HG02798 (cell line): ENCODE results near the gene ATP6V1G2.
"Not testable (repeated sequence)": the region's sequence is repeated elsewhere in the genome, so short reads cannot be mapped to it uniquely, and the experiment has no call there.

Experiments used
- ATAC-seq: cut with Tn5 transposase; IDR thresholded peaks from one replicate; pipeline ENCODE4 v1.9.1; 2021; ENCODE audit warnings: mild to moderate bottlenecking; ENCODE audit not compliant: unreplicated experiment, poor library complexity

ATP6V1G2 gene

DNA sequence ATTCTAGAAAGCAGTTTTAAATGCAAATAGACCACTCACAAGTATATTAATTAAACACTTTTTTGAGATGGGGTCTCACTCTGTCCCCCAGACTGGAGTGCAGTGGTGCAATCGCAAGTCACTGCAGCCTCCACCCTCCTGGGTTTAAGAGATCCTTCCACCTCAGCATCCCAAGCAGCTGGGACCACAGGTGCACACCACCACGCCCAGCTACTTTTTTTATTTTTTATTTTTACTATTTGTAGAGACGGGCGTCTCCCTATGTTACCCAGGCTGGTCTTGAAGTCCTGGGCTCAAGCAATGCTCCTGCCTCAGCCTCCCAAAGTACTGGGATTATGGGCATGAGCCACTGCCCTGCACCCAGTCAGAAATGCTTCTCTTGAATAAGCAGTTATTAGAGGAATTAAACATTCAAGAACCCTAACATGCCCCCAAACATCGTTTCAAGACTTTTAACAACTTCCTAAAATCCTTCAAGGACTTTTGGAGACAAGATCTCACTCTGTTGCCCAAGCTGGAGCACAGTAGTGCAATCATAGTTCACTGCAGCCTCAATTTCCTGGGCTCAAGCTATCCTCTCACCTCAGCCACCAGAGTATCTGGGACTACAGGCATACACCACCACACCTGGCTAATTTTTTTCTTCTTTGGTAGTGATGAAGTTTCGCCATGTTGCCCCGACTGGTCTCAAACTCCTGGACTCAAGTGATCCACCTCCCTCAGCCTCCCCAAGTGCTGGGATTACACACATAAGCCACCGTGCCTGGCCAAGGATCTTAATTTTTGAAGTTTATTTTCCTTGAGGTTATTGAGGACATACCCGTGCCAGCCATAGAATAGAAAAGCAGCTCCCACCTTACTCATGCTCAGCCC lies 14.4 kb downstream of the ATP6V1G2 start:
- no peak for ATAC-seq

DNA sequence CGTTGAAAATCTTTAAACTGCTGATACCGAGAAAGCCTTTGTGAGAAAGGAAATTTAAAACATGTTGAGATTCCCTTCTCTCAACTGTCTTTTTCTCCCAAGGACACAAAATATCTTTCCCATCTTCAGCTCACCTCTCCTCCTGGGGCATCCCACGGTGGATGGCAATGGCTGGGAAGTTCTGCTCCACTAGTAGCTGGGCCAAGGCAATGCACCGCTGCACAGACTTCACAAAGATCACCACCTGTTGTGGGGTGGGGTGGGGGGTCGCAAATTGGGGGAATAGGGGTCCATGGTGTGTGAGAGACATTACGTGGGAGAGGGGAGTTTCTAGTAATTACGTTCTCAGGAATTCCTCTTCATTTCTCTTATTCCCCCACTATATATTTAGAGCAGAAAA lies 15.2 kb downstream of the ATP6V1G2 start:
- no peak for ATAC-seq

DNA sequence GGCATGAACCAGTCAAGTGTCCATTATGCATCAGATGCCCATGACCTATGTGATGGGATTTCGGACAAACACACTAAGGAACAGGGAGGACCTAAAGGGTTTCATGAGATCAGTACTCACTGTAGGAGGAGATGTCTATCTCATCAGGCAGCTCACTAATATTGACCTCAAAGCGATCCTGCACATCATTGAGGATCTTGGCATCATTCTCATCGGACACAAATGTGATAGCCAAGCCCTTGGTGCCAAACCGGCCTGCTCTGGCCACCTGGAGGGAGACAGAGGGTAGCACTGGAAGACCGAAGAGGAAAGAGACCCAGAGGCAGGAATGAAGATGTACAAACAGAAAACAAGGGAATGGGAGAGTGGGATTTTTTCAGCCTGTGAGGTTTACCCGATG lies 15.7 kb downstream of the ATP6V1G2 start:
- no peak for ATAC-seq

DNA sequence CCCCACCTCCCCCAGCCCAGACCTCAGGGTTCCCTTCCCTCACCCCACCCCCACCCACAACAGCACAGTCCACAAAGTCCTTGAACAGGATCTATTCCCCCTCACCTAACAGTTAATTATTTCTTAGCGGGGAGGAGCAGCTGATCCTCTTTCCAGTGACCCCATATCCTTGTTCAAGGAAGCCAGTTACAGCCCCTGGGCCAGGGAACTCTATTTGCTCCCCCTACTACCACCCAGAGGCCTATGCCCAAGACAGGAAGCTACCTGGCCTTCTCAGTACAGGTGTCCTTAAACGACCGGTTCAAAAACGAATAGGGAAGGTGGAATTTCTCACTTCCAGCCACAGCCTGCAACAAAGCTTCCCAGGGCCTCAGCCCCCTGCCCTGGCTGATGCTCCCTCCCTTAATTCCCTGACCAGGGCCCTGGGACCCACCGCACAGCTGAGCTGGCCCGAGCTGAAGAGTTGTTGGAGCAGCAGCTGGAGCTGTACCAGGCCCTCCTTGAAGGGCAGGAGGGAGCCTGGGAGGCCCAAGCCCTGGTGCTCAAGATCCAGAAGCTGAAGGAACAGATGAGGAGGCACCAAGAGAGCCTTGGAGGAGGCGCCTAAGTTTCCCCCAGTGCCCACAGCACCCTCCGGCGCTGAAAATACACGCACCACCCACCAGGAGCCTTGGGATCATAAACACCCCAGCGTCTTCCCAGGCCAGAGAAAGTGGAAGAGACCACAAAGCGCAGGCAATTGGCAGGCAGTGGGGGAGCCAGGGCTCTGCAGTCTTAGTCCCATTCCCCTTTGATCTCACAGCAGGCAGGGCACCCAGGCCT lies 16.9 kb downstream of the ATP6V1G2 start:
- ATAC-seq, result no peak

DNA sequence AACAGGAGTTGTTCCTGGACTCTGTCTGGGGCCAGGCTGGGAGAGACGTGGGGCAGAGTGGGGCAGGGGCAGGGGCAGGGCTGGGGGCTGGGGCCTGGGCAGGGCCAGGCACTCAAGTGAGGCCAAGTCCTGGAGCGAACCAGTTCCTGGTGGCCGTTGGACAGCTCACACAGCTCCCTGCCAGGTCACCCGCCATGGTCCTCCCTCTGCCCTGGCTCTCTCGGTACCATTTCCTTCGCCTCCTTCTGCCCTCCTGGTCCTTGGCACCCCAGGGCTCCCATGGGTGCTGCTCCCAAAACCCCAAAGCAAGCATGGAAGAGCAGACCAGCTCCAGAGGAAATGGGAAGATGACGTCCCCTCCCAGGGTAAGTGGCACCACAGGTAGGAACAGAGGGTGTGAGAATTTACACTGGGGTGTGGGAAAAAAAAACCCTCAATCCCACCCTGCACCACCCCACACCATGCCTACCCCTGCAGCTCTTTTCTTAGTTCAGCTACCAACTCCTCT lies 17.5 kb downstream of the ATP6V1G2 start, which contains the start of gene MCCD1:
MCCD1 (plus strand) TSS at position 142 of the 508 bp plus-strand sequence; CDS start at position 195, 53 bp downstream.
- ATAC-seq, result no peak

DNA sequence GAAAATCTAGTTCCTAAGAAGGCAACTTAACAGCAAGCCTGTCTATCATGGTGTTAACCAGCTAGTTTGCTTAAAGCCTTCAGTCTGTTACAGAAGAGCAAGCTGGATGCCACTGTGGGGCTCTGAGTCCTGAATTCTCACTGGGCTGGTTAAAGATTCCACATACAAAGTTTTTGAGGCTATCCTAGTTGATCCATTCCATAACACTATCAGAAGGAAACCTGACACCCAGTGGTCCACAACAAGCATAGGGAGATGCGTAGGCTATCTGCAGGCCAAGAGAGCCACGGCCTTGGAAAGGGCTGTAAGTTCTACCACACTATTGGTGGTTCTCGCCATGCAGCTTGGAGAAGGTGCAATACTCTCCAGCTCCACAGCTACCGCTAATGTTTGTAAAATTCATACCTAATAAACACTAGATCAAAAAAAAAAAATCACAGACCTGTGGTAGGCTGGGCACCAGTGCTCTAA lies 18.1 kb downstream of the ATP6V1G2 start:
- ATAC-seq, result no peak

DNA sequence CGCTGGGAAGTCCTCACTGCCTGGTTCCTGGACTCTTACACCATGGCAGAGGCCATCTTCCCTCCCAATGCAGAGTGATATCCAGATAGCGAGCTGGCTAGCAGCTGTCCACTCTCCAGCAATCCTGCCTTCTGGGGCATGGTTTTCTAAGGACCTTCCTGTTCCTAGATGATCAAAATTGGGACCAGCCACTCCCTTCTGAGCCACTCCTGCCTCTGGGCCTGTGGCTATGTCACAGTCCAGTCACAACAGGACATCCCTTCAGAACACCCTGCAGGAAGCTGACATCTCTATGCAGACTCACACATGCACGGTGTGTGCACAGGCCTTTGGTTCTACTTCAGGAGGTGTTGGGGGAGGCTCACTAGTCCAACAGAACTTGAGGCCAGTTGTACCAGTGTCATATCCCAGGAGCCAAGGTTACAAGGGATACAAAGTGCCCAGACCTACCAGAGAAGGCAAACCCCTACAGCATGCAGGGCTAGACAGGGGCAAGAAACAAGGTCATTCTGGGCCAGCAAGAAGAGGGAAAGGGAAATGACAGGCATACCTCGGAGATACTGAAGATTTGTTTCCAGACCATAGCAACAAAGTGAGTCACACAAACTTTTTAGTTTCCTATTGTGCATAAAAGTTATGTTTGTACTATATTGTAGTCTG lies 20.3 kb downstream of the ATP6V1G2 start:
- ATAC-seq, result no peak

DNA sequence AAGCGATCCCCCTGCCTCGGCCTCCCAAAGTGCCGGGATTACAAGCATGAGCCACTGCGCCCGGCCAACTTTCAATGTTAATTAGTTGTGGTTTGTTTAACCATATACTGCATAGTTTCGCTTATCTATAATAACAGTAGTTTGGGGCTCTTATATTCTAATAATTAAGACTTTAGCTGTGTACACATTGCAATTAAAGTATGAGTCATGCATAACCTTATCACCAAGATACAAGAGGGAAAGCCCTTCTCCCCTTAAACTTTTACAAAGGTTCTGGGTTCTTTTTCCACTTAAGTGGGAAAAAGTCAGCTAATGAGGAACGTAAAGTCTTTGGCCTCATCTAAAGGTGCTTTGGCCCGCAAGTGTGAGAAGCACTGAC lies 20.9 kb downstream of the ATP6V1G2 start:
- ATAC-seq, result no peak

DNA sequence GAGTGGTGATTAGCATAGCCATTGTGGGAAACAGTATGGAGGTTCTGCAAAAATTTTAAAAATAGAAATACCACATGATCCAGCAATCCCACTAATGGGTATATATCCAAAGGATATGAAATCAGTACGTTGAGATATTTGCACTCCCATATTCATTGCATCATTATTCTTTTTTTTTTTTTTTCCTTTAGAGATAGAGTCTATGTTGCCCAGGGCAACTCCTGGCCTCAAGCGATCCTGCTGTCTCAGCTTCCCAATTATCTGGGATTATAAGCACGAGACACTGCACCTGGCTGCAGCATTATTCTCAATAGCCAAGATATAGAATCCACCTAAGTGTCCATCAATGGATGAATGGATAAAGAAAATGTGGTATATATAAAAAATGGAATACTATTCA lies 24.6 kb downstream of the ATP6V1G2 start:
- no peak for ATAC-seq

DNA sequence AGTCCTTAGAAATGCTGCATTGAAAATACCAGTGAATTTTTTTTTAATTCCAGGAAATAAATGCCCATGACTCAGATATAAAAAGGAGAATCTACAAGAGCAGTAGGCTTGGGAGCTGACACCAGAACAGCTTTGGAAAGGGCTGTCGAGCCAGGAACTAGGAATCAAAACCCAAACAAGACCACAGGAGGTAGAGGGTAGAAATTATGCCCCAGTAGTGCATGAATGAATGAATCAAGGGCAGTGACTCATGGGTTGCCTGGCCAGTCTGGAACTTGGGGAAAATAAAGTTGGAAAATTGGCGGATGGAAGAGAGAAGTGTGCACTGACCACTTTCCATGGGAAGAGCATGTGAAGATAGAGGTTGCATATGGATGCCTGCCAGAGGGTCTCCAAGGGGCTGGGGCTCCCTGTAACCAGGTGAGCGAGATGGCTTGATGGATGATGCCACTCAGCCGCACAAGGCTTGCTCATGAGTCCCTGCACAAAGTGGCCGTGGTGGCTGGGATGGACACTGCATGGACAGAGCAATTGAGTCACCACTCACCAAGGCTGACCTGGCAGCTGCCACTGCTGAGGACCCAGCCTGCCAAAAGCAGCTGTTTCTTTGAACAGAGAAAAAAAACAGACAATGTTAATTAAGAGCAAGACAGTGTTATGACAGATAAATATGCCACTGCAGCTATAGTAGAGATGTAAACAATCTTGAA lies 32.8 kb downstream of the ATP6V1G2 start:
- no peak for ATAC-seq

DNA sequence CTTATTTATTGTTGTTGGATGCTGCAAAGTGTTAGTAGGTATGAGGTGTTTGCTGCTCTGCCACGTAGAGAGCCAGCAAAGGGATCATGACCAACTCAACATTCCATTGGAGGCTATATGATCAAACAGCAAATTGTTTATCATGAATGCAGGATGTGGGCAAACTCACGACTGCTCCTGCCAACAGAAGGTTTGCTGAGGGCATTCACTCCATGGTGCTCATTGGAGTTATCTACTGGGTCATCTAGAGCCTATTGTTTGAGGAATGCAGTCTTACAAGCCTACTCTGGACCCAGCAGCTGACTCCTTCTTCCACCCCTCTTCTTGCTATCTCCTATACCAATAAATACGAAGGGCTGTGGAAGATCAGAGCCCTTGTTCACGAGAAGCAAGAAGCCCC lies 36.4 kb downstream of the ATP6V1G2 start:
- ATAC-seq, result no peak

DNA sequence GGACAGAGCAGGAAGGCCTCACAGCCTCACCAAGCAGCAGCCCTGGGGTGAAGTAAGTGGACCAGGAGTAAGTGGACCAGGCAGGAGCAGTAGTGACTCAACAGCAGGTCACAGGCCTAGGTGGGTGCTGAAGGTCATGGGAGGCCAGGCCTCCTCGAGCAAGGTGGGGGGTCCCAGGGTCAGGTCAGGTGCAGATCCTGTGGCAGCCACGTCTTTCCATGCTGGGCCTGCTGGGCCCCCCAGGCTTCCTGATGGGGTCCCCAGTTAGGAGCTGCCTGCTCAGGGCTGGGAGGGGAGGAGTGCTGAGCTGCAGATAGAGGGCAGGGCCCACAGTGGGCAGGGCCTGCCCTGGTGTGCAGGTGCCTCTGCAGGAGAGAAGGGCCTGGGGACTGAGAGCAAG lies 37.4 kb downstream of the ATP6V1G2 start:
- not testable (repeated sequence) for ATAC-seq

DNA sequence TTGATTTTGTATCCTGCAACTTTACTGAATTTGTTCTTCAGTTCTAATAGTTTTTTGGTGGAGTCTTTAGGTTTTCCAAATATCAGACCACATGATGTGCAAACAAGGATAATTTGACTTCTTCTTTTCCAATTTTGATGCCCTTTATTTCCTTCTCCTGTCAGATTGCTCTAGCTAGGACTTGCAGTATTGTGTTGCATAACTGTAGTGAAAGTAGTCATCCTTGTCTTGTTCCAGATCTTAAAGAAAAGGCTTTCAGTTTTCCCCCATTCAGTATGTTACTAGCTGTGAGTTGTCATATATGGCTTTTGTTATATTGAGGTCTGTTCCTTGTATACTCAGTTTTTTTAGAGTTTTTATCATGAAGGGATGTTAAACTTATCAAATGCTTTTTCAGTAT lies 43.8 kb downstream of the ATP6V1G2 start:
- ATAC-seq, result no peak

DNA sequence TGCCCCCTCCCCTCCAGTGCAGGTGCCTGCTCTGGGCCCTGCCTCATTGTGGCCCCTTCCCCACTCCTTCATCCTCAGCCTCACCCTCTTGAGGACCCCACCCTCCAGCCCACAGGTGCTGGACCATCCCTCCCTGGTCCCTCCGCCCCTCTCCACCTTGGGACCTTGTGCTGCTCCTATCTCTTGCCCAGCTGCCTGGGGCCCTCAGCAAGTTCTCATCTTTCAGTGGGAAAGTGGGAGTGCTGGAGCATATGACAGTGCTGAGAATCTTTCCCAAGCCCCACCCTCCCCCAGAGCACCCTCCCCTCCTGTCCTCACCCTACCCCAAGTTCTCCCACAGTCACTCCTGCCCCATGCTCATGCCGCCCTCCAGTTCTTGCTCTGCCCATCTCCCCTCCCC lies 46.8 kb downstream of the ATP6V1G2 start:
- not testable (repeated sequence) for ATAC-seq

DNA sequence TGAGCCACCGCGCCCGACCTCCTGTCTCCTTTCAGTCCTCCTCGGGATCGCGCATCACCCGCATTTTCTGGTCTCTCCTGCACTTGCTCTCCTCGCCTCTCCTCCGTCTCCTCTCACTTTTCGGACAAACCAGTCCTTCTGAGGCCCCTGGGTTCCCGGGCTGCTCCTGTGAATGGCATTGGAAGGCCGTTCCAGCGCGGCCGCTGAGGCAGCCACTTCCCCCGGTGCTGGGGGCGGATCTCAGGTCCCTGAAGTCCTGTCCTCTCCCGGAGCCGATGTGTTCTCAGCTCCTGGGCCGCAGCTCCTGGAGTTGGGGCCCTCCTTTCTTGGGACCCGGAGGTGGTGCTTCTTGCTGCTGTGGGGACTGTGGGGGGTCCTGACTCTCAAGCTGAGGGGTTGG lies 47.7 kb downstream of the ATP6V1G2 start:
- ATAC-seq, result no peak

DNA sequence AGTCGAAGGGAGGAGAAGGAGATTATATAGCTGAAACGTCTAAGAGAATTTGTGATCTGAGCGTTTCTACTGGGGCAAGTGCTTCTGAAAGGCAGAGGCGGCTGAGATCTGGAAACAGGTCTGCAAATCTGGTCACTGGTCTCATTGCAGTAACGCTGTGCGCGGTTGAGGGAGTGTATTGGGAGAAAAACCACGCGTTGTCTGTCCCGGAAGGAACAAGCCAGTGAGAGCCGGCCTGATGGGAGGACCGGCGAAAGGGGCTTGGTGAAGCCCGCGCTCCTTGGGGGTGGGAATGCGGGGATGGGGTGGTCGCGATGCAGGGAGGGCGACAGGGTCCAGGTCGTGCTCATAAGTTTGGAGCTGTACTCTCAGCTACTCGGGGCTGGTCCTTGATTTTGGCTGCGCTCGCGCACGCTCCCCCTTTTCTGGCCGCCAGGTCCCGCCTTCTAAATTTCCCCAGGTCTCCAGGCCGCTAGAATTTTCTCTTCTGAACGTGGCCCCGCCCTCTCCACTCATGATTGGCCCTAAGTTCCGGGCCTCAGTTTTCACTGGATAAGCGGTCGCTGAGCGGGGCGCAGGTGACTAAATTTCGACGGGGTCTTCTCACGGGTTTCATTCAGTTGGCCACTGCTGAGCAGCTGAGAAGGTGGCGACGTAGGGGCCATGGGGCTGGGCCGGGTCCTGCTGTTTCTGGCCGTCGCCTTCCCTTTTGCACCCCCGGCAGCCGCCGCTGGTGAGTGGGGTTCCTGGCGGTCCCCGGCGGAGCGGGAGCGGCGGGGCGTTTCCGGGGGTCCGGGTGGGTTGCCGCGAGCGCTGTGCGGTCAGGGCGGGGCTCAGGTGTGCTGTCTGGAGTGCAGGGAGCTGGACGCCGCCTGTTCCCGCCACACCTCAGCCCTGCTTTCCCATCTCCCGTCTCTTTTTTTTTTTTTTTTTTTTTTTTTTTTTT lies 48.6 kb downstream of the ATP6V1G2 start, which contains the start of gene MICB:
MICB (plus strand) TSS at position 615 of the 946 bp plus-strand sequence; CDS start at position 664, 49 bp downstream.
- ATAC-seq, result peak; percentile 77

DNA sequence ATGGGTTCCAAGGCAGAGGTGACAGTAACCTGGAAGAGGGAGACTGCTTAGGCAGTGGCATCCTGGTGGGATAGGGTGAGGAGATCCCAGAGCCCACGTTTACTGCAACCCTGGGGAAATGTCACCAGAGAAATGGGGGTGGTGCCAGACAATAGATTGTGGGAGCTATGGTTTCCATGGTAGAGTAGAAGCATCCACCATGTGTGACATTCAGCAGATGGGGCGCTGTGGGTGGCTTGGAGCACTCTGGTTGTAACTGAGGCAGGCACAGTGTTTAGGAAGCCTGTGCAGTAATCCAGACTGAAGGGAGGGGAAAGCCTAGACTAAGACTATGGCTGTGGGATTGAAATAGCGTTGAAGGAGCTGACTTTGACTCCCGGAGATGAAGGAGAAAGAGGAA lies 49.6 kb downstream of the ATP6V1G2 start:
- not testable (repeated sequence) for ATAC-seq

DNA sequence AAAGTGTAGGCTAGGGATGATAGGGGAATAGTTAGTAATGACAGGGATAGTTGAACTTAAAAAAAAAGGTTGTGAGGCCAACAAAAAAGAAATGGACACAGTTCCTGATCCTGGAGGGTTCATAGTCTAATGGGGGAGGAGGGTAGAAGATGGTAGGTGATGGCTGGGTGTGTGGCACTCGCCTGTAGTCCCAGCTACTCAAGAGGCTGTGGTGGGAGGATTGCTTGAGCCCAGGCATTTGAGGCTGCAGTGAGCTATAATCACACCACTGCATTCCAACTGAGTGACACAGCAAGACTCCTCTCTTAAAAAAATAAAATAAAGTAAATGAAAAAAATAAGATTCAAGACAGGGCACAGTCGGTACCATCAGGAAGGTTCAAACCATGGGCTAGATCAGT lies 50.8 kb downstream of the ATP6V1G2 start:
- ATAC-seq, result no peak
